Loucy (cell line): Measurements from ENCODE around the gene GPR78.

Experiments used
- EZH2phosphoT487 ChIP-seq: fragments of 200-600 bp; IDR thresholded peaks from 2 replicates; pipeline ENCODE4 v1.6.1; 2018; ENCODE audit warnings: antibody characterized with exemption, mild to moderate bottlenecking, moderate library complexity, borderline replicate concordance
- TF ChIP-seq, protein P1 (sequence below): fragments of 200-600 bp; sonication (generic); conservative IDR thresholded peaks from 2 replicates; pipeline ENCODE4 v1.5.1; 2014; ENCODE audit warnings: mild to moderate bottlenecking, antibody characterized with exemption, low read length

DNA sequence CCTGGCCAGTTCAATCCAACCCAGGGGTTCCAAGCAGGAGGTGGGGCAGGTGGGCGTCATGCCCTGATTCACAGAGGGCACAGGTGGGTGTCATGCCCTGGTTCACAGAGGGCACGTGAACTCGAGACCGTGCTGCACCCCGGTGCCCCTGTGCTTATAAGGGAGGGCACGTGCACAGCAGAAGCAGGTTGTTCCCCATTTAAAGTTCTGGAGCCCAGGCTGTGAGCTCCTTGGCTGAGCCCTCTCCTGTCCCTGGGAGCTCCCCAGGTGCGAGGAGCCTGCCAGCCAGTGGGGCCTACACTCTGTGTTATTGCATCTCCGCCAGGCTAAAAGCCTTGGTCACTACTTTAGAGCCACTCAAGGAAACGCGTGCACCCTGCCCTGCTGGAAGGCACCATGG lies 9.1 kb downstream of the GPR78 start:
- TF ChIP-seq, protein P1, sequence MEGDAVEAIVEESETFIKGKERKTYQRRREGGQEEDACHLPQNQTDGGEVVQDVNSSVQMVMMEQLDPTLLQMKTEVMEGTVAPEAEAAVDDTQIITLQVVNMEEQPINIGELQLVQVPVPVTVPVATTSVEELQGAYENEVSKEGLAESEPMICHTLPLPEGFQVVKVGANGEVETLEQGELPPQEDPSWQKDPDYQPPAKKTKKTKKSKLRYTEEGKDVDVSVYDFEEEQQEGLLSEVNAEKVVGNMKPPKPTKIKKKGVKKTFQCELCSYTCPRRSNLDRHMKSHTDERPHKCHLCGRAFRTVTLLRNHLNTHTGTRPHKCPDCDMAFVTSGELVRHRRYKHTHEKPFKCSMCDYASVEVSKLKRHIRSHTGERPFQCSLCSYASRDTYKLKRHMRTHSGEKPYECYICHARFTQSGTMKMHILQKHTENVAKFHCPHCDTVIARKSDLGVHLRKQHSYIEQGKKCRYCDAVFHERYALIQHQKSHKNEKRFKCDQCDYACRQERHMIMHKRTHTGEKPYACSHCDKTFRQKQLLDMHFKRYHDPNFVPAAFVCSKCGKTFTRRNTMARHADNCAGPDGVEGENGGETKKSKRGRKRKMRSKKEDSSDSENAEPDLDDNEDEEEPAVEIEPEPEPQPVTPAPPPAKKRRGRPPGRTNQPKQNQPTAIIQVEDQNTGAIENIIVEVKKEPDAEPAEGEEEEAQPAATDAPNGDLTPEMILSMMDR, result no peak
- no peak for TF ChIP-seq EZH2phosphoT487
